ENCODE data around the gene POLA2.
"Not testable (repeated sequence)": the region's sequence is repeated elsewhere in the genome, so short reads cannot be mapped to it uniquely, and the experiment has no call there.

Gene POLA2

GRCh38 chr11:65310215-65310614, 48.5 kb downstream of the POLA2 start:
- no peak for DNase-seq

- DNase-seq, result no peak
These were observed 49.0 kb downstream of the POLA2 start for GRCh38 chr11:65310736-65311135.

- DNase-seq, result no peak
These were observed 49.5 kb downstream of the POLA2 start for GRCh38 chr11:65311170-65311678.

GRCh38 chr11:65314501-65315203, 52.9 kb downstream of the POLA2 start, which contains the start of gene CDC42EP2:
Gene CDC42EP2 (plus strand): TSS chr11:65314866. CDS start chr11:65320899, 6,033 bp downstream.
- DNase-seq, result peak; percentile 44

- DNase-seq, result peak; percentile 64
These were observed 53.6 kb downstream of the POLA2 start for GRCh38 chr11:65315204-65315865.

- DNase-seq, result no peak
These were observed 54.1 kb downstream of the POLA2 start for GRCh38 chr11:65315866-65316226.

GRCh38 chr11:65316227-65317024, 54.7 kb downstream of the POLA2 start:
- DNase-seq, result no peak

GRCh38 chr11:65317025-65317786, 55.4 kb downstream of the POLA2 start:
- no peak for DNase-seq

GRCh38 chr11:65320386-65321075, 58.8 kb downstream of the POLA2 start:
- DNase-seq, result no peak

- DNase-seq, result no peak
These were observed 59.3 kb downstream of the POLA2 start for GRCh38 chr11:65321076-65321475.

- DNase-seq, result no peak
These were observed 60.2 kb downstream of the POLA2 start for GRCh38 chr11:65321828-65322485.

GRCh38 chr11:65323813-65324212, 62.1 kb downstream of the POLA2 start:
- no peak for DNase-seq

- DNase-seq, result no peak
These were observed 63.7 kb downstream of the POLA2 start for GRCh38 chr11:65325435-65325834.

GRCh38 chr11:65327021-65327420, 65.3 kb downstream of the POLA2 start:
- no peak for DNase-seq

GRCh38 chr11:65329478-65329877, 67.7 kb downstream of the POLA2 start:
- DNase-seq, result no peak

GRCh38 chr11:65329944-65330403, 68.2 kb downstream of the POLA2 start:
- peak; percentile 88 for DNase-seq

GRCh38 chr11:65330544-65330943, 68.8 kb downstream of the POLA2 start:
- DNase-seq, result no peak

GRCh38 chr11:65332591-65332990, 70.8 kb downstream of the POLA2 start:
- DNase-seq, result not testable (repeated sequence)

- no peak for DNase-seq
These were observed 73.0 kb downstream of the POLA2 start for GRCh38 chr11:65334696-65335295.

- no peak for DNase-seq
These were observed 76.9 kb downstream of the POLA2 start for GRCh38 chr11:65338676-65339075.

GRCh38 chr11:65340226-65340625, 78.5 kb downstream of the POLA2 start:
- no peak for DNase-seq

Measured in NCI-H1436 (cell line).